CD4-positive, alpha-beta T cell treated with Interleukin-6 for 4 hours (primary cell): Measurements from ENCODE around the gene TNIP3.
"Not testable (repeated sequence)": the region's sequence is repeated elsewhere in the genome, so short reads cannot be mapped to it uniquely, and the experiment has no call there.

Experiments used
- DNase-seq: peaks from one replicate; pipeline ENCODE4 v3.0.0-alpha.2; 2020; ENCODE audit warnings: mixed read lengths

The TNIP3 gene, protein sequence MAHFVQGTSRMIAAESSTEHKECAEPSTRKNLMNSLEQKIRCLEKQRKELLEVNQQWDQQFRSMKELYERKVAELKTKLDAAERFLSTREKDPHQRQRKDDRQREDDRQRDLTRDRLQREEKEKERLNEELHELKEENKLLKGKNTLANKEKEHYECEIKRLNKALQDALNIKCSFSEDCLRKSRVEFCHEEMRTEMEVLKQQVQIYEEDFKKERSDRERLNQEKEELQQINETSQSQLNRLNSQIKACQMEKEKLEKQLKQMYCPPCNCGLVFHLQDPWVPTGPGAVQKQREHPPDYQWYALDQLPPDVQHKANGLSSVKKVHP

DNA sequence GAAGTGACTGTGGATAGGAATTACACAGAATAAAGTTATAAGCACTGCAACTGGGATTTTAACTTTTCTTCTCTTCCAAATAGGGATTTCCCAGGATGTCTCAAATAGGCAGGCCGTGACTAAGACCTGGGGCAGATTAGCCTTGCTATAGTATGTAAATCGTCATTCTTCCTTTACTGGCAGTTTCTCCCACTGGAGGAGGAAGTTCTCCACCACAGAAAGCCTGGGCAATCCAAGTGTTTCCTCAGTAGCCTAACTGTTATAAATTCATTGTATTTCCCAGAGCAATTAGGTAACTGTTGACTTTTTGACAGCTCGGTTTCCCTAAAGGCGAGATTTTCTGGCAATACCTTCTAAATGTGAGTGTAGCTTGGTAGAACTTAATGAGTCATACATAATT is at the start of gene TNIP3:
Gene TNIP3 (minus strand): TSS at position 31 of the 400 bp plus-strand sequence. CDS start 196 bp downstream, outside the sequence.
- no peak for DNase-seq

DNA sequence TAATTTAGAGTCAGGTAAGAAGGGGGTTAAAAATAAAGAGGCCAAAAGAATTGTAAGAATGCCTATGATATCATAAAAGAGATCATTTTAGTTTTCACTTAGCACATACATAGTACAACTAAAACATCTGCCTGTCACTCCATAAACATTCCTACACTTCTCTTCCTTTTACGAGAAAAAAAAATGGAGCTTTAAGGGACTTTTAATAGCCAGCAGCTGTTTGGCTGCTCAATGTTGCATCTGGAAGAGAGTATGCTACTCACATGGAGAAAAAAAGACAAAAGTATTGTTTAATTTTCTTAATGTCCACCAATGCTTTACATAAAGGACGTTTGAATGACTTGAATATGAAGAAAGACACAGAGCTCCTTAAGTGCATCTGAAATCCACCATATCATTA is 48.7 kb upstream of the TNIP3 start:
- DNase-seq: no peak

GRCh38 chr4:121209171-121209570 is 45.0 kb upstream of the TNIP3 start:
- no peak for DNase-seq

DNA sequence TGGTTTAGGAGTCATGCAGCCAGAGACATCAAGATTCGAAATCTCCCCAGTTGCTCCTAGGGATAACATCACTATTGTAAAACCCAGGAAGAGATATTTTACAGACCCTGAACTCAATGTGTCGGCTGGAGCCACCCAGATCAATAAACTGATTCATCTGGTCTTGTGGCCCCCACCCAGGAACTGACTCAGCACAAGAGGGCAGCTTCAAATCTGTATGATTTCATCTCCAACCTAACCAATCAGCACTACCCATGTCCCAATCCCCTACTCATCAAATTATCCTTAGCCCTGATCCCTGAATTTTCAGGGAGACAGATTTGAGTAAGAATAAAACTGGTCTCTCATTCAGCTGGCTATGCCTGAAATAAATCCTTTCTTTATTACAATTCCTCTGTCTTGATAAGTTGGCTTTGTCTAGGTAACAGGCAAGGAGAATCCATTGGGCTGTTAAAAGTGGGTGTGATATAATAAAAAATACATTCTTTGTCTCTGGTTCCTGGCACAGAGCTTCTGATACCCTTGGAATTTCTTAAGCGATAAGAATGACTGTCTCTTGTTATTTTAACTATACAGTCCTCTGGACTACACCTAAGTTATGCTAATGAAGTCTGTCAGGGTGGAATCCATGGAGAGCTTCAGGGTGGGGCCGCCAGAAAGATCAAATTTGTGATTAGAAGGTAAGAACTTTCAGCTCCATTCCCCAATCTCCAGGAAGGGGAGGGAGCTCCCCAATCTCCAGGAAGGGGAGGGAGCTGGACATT is 44.3 kb upstream of the TNIP3 start:
- no peak for DNase-seq

GRCh38 chr4:121205777-121206176 is 41.7 kb upstream of the TNIP3 start:
- DNase-seq: not testable (repeated sequence)

DNA sequence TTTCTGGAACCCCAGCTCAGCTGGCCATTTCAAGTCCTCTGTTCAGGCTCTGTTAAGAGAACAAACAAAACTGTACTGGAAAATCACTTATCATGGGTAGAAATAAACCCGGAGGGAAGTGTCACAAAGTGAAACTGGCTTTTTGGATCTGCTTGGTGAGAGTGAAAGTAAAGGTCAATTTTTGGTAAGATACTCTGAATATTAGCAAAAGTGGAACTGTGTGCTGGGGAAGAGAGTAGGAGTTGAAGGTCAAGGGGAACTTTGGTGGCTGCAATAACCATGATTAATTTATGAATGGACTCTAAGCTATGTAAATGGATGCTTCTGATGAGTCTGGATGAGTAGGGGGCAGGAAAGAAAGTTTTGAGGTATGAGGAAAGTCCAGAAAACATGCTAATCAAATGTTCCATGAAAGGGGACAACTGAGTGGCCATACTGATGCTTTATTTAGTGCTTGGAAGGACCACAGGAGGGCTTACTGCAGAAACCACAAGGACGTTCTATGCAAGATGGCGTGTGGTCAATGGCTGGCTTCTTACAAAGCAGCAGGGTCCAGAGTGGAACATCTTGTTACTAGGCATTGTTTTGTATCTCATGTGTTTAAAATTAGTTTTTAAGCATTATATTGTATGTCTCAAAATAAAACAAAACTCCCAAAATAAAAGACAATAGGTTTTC is 36.8 kb upstream of the TNIP3 start:
- no peak for DNase-seq

DNA sequence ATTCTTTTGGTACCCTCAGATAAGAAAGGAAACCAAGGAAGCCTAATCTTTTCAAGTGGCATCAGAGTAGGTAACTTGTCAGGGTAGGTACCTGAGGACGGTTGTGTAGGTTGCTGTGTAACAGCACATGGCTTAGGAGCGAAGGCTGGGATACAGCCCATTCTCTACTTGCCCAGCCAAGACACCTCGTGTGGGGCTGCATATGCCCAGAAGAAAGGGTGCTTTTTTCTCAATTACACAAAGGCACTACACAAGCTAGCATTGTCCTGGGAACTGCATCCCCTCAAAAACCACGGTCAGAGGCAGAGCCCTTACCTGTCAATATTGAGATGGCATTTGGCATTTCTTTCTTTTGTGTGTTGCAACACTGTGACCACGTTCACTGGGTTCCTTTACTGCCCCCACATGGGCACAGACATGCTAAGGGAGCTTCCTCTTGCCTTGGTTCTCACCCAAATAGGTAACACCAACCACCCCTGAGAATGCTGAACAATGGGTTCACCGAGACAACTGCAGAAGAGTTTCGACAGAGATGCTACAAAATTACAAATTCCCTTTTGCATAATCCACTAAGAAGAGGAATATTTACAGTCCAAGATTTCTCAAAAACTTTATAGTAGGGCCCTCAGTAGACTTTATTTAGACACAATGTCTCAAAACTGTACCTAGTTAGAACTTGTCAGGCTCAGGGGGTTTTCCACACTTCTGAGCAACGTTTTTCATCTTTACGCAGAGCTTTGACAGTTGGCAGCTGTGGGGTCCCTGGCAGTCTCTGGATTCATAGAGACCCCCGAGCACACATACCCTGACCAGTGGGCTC is 35.8 kb upstream of the TNIP3 start:
- DNase-seq: peak; percentile 52

DNA sequence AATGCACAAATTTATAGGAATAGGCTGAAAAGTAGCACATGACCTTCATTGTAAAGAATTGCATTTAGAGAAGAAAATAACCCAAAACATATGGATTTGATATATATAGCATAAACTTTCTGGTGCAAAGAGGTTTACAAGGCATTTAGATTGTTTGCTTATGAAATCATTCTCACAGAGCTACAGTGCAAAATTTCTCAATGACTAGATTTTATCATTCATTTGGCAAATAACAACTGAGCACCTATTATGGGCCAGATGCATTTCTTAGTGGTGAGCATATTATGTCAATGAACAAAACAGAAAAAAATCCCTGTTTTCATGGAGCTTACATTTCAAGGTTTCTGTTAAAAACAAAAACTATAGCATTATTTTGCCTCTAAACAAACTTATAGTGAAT is 34.1 kb upstream of the TNIP3 start:
- DNase-seq: no peak

DNA sequence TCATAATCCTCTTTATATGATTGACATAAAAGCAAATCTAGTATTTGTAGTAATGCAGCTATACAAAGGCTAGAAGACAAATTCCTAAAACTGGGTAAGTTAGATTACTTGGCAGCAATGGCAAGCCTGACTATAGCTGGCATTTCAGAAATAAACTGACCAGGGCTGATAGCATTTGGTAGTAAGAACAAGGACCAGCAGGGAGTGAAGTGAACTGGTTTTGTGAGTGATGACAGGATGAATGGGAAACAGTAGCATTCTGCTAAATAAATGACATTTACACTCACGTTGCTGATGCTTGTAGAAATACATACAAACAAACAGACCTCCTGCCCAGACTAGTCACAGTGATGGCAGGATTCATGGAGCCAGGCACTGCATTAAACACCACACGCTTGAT is 31.5 kb upstream of the TNIP3 start:
- DNase-seq: no peak

DNA sequence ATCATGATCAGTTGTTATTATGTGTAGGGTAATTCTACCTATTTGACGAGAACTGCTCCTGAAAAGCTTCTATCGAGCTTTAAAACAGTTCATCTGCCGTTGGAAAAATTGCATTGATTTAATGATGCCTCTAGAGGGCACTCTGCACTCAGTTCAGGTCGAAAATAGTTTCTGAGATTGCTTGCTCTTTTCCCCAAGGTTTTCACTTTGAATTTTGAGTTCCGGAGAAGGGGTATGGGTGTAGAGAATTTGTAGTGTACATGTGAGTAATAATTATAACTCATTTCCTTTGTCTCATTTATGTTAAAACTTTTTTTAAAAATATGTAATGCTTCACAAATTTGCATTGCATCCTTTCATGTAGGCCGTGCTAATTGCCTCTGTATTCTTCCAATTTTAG is 28.4 kb upstream of the TNIP3 start:
- DNase-seq: peak; percentile 33

DNA sequence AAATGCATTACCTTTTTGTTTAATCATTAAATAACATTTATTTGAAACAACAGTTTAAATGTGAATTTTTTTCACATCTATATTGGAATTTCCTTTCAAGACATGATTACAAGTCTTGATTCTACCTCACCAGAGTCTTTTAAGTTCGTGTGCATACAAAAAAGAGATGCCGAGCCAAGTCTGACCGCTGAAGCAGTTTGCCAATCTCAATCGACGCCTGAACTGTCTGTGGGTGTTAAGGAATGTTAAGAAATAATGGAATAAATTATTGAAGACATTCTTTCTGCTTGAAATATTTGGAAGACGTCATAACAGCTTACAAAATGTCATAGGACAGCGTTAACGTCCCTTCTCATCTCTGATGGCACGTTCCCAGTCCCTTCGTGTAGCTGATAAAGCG is 27.9 kb upstream of the TNIP3 start:
- DNase-seq: no peak

GRCh38 chr4:121191361-121191760 is 27.2 kb upstream of the TNIP3 start:
- no peak for DNase-seq

DNA sequence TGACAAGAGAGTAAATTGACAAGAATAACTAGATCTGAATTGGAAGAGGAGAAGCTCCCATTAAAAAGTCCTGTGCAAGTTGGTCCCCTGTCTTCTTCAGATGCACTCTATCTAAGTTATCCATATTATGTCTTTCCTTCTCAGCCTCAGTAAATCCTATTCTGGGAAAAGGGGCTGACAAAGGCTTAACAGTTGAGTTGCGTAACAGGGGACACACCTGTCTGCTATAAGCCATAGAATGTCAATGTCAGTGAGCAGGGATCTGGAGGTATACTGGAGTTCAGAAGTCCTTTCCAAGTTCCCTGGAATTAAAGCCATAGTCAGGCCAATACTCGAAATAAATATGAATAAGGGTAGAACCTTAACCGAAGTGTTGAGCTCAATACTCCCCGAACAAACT is 26.3 kb upstream of the TNIP3 start:
- no peak for DNase-seq

- DNase-seq: peak; percentile 69
Measured at GRCh38 chr4:121189326-121190215, 25.4 kb upstream of the TNIP3 start.

- no peak for DNase-seq
Measured at GRCh38 chr4:121187206-121187605, 23.1 kb upstream of the TNIP3 start.

DNA sequence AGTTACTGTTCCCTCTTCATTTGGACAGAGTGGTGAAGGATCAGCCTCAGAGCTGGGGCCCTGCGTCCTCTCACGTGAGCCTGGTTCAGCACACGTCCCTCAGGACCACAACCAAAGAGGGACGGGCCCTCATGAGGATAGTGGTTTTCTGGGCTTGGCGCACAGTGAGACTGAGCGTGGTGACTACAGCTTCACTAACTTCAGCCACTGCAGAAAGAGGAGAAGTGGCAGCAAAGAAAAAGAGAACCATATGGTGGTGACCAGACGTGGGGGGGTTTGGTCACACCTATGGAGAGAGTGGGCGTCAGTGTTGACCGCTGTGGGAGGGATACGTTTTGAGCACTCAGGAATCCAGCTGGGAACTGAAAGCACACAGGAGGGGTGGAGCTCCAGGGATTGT is 21.8 kb upstream of the TNIP3 start:
- DNase-seq: no peak

DNA sequence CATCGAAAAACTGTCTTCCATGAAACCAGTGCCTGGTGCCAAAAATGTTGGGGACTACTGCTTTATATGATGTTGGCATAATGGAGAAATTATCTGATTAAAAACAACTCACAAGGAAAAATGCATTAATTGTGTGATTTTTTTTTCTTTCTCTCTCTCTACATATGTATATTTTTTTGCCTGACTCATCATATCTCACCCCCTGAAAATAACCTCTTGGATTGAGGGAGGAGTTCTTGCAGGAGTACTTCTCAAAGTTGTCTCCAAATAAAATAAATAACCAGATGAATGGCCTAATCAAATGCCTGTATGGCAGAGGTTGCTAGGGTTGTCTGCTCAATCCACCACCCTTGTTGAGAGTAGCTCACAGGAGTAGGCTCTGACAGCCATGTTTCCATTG is 19.9 kb upstream of the TNIP3 start:
- no peak for DNase-seq

DNA sequence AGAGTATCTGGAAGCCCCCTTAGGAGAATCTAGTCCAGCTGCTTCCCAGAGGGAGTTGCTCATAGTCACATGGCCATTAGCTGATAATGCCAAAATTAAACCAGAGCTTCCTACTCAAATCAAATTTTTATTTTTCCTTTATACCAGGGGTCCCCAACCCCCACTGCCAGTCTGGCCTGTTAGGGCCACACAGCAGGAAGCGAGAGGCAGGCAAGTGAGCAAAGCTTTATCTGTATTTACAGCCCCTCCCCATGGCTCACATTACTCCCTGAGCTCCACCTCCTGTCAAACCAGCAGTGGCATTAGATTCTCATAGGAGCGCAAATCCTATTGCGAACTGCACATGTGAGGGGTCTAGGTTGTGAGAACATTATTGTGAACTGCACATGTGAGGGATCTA is 19.2 kb upstream of the TNIP3 start:
- DNase-seq: no peak

DNA sequence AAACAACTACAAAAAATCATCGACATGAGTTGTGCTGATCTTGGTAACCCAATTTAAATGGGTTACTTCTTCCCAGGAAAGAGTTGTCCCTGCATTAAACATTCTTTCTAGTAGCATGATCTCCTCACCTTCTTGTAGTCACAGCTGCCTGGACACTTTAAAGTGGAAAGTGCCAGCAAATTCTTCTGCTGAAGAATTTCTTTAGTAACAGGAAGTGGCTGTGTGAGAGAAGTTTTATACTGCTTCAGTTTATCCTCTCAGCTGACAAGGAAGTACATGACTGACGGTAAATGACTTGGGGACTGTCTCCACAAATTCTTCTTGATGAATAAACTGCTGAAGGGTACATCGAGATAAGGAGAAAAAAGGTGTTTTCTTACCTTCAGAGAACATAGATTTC is 18.2 kb upstream of the TNIP3 start:
- DNase-seq: peak; percentile 34

- no peak for DNase-seq
Measured at GRCh38 chr4:121181493-121181892, 17.4 kb upstream of the TNIP3 start.

- DNase-seq: no peak
Measured at GRCh38 chr4:121180558-121180957, 16.4 kb upstream of the TNIP3 start.
